GM21786 (cell line): ENCODE measurements around the gene FAM111A.
"Not testable (repeated sequence)": the region's sequence is repeated elsewhere in the genome, so short reads cannot be mapped to it uniquely, and the experiment has no call there.

Experiments
- ATAC-seq: cut with Tn5 transposase; IDR thresholded peaks from one replicate; pipeline ENCODE4 v1.9.1; 2021; ENCODE audit not compliant: unreplicated experiment

Gene FAM111A

GRCh38 chr11:59142530-59143507 is at the start of gene FAM111A:
Gene FAM111A, plus strand, starts transcription at chr11:59142856. Its CDS starts 6,017 bp downstream, at chr11:59148873.
- peak; percentile 60 for ATAC-seq

GRCh38 chr11:59093576-59093975 is 49.1 kb upstream of the FAM111A start:
- ATAC-seq = not testable (repeated sequence)

DNA sequence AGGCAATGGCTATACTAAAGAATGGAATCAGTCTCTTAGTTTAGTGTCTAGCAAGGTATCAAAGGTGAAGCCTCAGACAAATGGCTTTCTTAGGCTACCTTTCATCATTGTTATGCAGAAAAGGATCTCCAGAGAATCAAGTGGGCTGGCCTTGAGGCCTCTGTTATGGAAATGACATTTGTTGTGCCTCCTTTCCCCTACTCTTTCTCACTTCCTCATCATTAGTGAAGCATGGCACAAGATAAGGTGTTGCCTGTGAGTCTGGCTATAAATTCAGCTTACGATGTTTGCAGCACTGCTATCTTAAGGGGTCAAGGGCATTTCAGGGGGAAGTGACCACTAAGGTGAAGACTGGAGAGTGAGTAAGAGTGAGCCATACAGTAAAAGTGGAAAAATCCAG is 47.4 kb upstream of the FAM111A start:
- peak; percentile 94 for ATAC-seq

DNA sequence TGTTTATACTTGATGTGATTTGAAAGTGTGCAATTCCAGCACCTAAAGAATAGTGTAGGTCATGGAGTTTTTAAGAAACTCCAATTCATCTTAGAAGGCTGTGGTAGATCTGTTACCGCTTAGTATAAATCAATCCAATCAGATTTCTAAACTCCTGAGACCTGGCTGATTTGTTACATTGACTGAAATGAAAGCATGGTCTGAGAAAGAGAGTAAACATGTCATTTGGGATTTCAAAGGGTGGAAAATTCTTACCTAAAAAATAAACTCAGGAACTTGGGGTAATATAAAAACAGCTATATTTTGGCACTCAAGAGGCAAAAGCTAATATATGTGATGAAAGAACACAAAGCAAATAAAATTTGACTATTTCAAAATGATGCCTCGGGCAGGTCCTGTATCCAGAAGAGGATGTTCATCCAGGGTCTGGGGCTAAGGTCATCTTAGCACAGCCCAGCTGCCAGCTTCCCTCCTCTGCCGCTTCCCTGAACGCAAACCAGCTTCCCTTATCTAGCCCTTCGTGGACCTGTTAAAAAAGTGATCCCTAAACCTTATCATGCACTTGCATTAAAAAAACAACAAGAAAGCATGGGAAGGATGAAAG is 46.6 kb upstream of the FAM111A start:
- not testable (repeated sequence) for ATAC-seq

- peak; percentile 32 for ATAC-seq
Measured at GRCh38 chr11:59097113-59097708, 45.4 kb upstream of the FAM111A start.

DNA sequence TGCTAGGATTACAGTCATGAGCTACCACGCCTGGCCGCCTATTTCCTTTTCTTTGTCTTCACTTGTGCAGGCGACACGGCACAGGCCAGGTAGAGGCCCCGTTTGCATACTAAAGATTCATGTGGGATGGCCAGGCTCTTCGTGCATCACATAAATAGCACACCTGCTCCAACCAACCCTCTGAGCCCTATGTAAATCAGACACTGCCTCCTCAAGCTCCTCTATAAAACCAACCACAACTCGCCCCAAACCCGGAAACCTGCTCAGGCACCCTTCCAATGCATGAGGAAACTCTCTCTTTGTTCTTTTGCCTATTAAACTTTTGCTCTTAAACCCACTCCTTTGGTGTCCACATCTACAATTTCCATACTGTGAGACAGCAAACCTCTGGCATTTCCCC is 44.7 kb upstream of the FAM111A start:
- not testable (repeated sequence) for ATAC-seq

DNA sequence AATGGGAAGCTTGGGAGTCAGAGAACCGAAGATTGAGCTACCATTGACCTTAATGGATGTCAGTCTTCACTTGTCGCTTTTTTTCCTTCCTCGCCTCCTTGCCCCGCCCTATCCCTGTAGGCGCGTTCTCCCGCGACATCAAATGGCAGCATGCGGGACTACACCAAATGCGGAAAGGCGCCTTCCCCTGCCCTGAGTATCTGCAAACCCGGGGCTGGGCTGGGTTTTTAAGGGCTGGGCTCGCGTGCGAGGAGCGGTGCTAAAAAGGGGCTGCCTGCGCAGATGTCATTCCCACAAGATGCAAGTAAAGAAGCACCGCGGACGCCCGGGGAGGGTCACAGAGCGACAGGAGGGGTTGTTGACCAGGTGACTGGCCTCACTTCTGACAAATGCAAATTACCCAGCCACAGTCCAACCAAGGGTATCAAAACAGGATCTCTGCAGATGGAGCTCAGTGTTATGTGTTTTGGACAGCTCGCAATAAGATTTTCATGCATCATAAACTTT is 40.3 kb upstream of the FAM111A start:
- peak; percentile 59 for ATAC-seq

GRCh38 chr11:59106363-59107336 is 36.0 kb upstream of the FAM111A start, which contains the start of gene FAM111B:
Gene FAM111B, plus strand, starts transcription at chr11:59107237. Its CDS starts 2,389 bp downstream, at chr11:59109626.
- ATAC-seq = peak; percentile 71

GRCh38 chr11:59107721-59108120 is 34.9 kb upstream of the FAM111A start:
- ATAC-seq = peak; percentile 33

- no peak for ATAC-seq
Measured at GRCh38 chr11:59112494-59112893, 30.2 kb upstream of the FAM111A start.

GRCh38 chr11:59114344-59114743 is 28.3 kb upstream of the FAM111A start:
- ATAC-seq = no peak

GRCh38 chr11:59115553-59115952 is 27.1 kb upstream of the FAM111A start:
- ATAC-seq = no peak

GRCh38 chr11:59117774-59118173 is 24.9 kb upstream of the FAM111A start:
- no peak for ATAC-seq

DNA sequence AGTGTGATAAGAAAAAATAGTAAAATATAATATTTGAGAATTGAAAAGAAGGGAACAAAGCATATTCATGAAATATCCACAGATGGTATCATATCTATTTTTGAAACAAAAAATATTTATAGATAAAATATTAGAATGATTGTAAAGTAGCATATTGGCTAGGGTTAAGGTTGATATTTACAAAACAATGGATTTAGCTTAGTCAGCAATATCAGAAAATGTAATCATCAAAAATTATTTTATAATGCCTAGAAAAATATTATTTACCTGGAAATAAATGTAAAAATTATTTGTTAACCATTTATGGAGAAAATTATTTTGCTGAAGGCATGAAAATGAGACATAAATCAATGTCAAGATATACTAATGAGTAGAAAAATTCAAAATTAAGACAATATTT is 22.8 kb upstream of the FAM111A start:
- no peak for ATAC-seq

GRCh38 chr11:59135648-59136461 is 6.8 kb upstream of the FAM111A start:
- peak; percentile 96 for ATAC-seq

DNA sequence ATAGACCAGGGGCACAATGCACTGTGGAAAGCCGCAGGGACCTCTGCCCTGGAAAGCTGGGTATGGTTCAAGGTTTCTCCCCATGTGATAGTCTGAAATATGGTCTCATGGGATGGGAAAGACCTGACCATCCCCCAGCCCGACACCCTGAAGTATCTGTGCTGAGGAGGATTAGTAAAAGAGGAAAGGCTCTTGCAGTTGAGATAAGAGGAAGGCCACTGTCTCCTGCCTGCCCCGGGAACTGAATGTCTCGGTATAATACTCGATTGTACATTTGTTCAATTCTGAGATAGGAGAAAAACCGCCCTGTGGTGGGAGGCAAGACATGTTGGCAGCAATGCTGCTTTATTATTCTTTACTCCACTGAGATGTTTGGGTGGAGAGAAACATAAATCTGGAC is 6.1 kb upstream of the FAM111A start:
- not testable (repeated sequence) for ATAC-seq

- no peak for ATAC-seq
Measured at GRCh38 chr11:59137190-59137589, 5.5 kb upstream of the FAM111A start.

GRCh38 chr11:59138643-59139042 is 4.0 kb upstream of the FAM111A start:
- no peak for ATAC-seq

GRCh38 chr11:59141191-59141590 is 1.5 kb upstream of the FAM111A start:
- no peak for ATAC-seq
